GM12892 (cell line): ENCODE data around the gene CRYBG1.

Experiments used
- POLR2A ChIP-seq: IDR thresholded peaks from 2 replicates; pipeline ENCODE4 v1.6.1; 2011; ENCODE audit warnings: low read depth, low read length, control low read depth
- POLR2AphosphoS5 ChIP-seq: IDR thresholded peaks from 2 replicates; pipeline ENCODE4 v1.6.1; 2011; ENCODE audit warnings: low read depth, low read length, control low read depth
- TAF1 ChIP-seq: IDR thresholded peaks from 2 replicates; pipeline ENCODE4 v1.6.1; 2011; ENCODE audit warnings: low read depth, mild to moderate bottlenecking, control low read depth, low read length, borderline replicate concordance

GRCh38 chr6:106385530-106385929, 25.0 kb downstream of the CRYBG1 start:
- TF ChIP-seq POLR2A (no peak), TAF1 (no peak), POLR2AphosphoS5 (no peak)
